Measurements from ENCODE around the gene PPEF1.

- TF ChIP-seq POLR2AphosphoS5 (IDR thresholded peaks at IDR 0.05; ENCODE audit: low read depth, low read length), result no peak
- no peak for TF ChIP-seq TAF1 (IDR thresholded peaks at IDR 0.05; ENCODE audit: borderline replicate concordance, low read depth, low read length)
- no peak for TF ChIP-seq POLR2A (IDR thresholded peaks at IDR 0.05; ENCODE audit: low read depth, low read length)
Measured at GRCh38 chrX:18877469-18877868, 170.0 kb downstream of the PPEF1 start.

Data from GM12892 (cell line).